Ishikawa (cell line): ENCODE data around the gene OCSTAMP.
A peak's percentile ranks its signal among the peaks of the same experiment; 100 is the strongest.

Experiments
- CEBPB ChIP-seq: IDR thresholded peaks from 2 replicates; pipeline ENCODE4 v1.6.1; 2012
- CREB1 ChIP-seq: IDR thresholded peaks from 2 replicates; pipeline ENCODE4 v1.6.1; 2012; ENCODE audit warnings: low read depth
- EGR1 ChIP-seq: IDR thresholded peaks from 2 replicates; pipeline ENCODE4 v1.6.1; 2012
- EP300 ChIP-seq: IDR thresholded peaks from 2 replicates; pipeline ENCODE4 v1.6.1; 2012; ENCODE audit warnings: borderline replicate concordance
- FOXM1 ChIP-seq: IDR thresholded peaks from 2 replicates; pipeline ENCODE4 v1.6.1; 2012; ENCODE audit warnings: low read depth, borderline replicate concordance
- MAX ChIP-seq: IDR thresholded peaks from 2 replicates; pipeline ENCODE4 v1.6.1; 2012
- NFIC ChIP-seq: IDR thresholded peaks from 2 replicates; pipeline ENCODE4 v1.6.1; 2012
- RAD21 ChIP-seq: IDR thresholded peaks from 2 replicates; pipeline ENCODE4 v1.6.1; 2012; ENCODE audit warnings: low read depth
- REST ChIP-seq: IDR thresholded peaks from 2 replicates; pipeline ENCODE4 v1.6.1; 2012; ENCODE audit warnings: low read depth, mild to moderate bottlenecking
- TAF1 ChIP-seq: IDR thresholded peaks from 2 replicates; pipeline ENCODE4 v1.6.1; 2012; ENCODE audit warnings: low read depth, mild to moderate bottlenecking
- TCF12 ChIP-seq: IDR thresholded peaks from 2 replicates; pipeline ENCODE4 v1.6.1; 2012; ENCODE audit warnings: low read depth
- TEAD4 ChIP-seq: IDR thresholded peaks from 2 replicates; pipeline ENCODE4 v1.6.1; 2012
- USF1 ChIP-seq: IDR thresholded peaks from 2 replicates; pipeline ENCODE4 v1.6.1; 2012
- YY1 ChIP-seq: IDR thresholded peaks from 2 replicates; pipeline ENCODE4 v1.6.1; 2012; ENCODE audit warnings: low read depth
- ZBTB7A ChIP-seq: IDR thresholded peaks from 2 replicates; pipeline ENCODE4 v1.6.1; 2012; ENCODE audit warnings: low read depth

Gene OCSTAMP

GRCh38 chr20:46571418-46571817 lies 21.0 kb upstream of the OCSTAMP start:
- TF ChIP-seq FOXM1 (no peak), TEAD4 (no peak), EP300 (no peak), MAX (no peak), CEBPB (no peak), NFIC (no peak), USF1 (no peak)

GRCh38 chr20:46570956-46571355 lies 20.5 kb upstream of the OCSTAMP start:
- TF ChIP-seq EP300 (no peak), EGR1 (no peak), TEAD4 (no peak), CREB1 (no peak), MAX (no peak), YY1 (no peak), CEBPB (no peak), TCF12 (no peak), USF1 (no peak), RAD21 (no peak)

GRCh38 chr20:46569961-46570360 lies 19.5 kb upstream of the OCSTAMP start:
- no peak for TF ChIP-seq TEAD4
- no peak for TF ChIP-seq NFIC
- TF ChIP-seq CEBPB, result no peak
- no peak for TF ChIP-seq EP300
- no peak for TF ChIP-seq TCF12
- TF ChIP-seq ZBTB7A, result no peak
- TF ChIP-seq CREB1, result no peak
- no peak for TF ChIP-seq MAX
- TF ChIP-seq REST, result no peak
- TF ChIP-seq TAF1, result no peak
- TF ChIP-seq YY1, result no peak
- no peak for TF ChIP-seq FOXM1
- TF ChIP-seq EGR1, result no peak
- no peak for TF ChIP-seq RAD21
- TF ChIP-seq USF1, result no peak

GRCh38 chr20:46568570-46569129 lies 18.2 kb upstream of the OCSTAMP start:
- TF ChIP-seq NFIC (peak; percentile 75), FOXM1 (no peak)

GRCh38 chr20:46566125-46566524 lies 15.7 kb upstream of the OCSTAMP start:
- TF ChIP-seq TAF1 (no peak), CEBPB (no peak), YY1 (no peak), NFIC (no peak), REST (no peak), EGR1 (no peak), ZBTB7A (no peak), MAX (no peak), TCF12 (no peak), EP300 (no peak), FOXM1 (no peak), RAD21 (no peak), USF1 (no peak), CREB1 (no peak), TEAD4 (no peak)
